ENCODE measurements around the gene GPR137. TPM values are rescaled to one million over a fixed set of nuclear protein-coding genes. Genes with fewer than 3 reads are reported as not detected.

The GPR137 gene
- total RNA-seq, 1 donor from 2014 or later: 55.9 TPM

GRCh38 chr11:64239662-64240434 is 45.8 kb upstream of the GPR137 start:
- H3K9me3 Mint-ChIP-seq: no peaks in the 10 kb centered on the region
- peak overlapping the region; percentile 95 for H3K4me3 Mint-ChIP-seq
- peak overlapping the region; percentile 81 for H3K27ac Mint-ChIP-seq (ENCODE audit: unreplicated experiment)
- no peak for DNase-seq (ENCODE audit: low read depth, low spot score)
- H3K27me3 Mint-ChIP-seq (ENCODE audit: low read depth): peaks cover 2% of the 10 kb centered on the region
- peaks cover 3% of the 10 kb centered on the region for H3K36me3 Mint-ChIP-seq (ENCODE audit: low read depth)
- TF ChIP-seq, protein P1, sequence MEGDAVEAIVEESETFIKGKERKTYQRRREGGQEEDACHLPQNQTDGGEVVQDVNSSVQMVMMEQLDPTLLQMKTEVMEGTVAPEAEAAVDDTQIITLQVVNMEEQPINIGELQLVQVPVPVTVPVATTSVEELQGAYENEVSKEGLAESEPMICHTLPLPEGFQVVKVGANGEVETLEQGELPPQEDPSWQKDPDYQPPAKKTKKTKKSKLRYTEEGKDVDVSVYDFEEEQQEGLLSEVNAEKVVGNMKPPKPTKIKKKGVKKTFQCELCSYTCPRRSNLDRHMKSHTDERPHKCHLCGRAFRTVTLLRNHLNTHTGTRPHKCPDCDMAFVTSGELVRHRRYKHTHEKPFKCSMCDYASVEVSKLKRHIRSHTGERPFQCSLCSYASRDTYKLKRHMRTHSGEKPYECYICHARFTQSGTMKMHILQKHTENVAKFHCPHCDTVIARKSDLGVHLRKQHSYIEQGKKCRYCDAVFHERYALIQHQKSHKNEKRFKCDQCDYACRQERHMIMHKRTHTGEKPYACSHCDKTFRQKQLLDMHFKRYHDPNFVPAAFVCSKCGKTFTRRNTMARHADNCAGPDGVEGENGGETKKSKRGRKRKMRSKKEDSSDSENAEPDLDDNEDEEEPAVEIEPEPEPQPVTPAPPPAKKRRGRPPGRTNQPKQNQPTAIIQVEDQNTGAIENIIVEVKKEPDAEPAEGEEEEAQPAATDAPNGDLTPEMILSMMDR (conservative IDR thresholded peaks at IDR 0.05): no peak
- H3K4me1 Mint-ChIP-seq: peaks cover 26% of the 10 kb centered on the region

GRCh38 chr11:64240435-64241240 is 45.0 kb upstream of the GPR137 start, which contains the start of gene FKBP2:
Gene FKBP2, plus strand, starts transcription at chr11:64241095. Its CDS starts 1,293 bp downstream, at chr11:64242388.
- Mint-ChIP-seq H3K27me3 (ENCODE audit: low read depth) (peaks cover 2% of the 10 kb centered on the region), H3K27ac (ENCODE audit: unreplicated experiment) (peak within 1 kb of the TSS; percentile 96), H3K4me1 (peaks cover 21% of the 10 kb centered on the region), H3K36me3 (ENCODE audit: low read depth) (peaks cover 3% of the 10 kb centered on the region), H3K4me3 (peak within 1 kb of the TSS; percentile 95), H3K9me3 (no peaks in the 10 kb centered on the region)
- DNase-seq (ENCODE audit: low read depth, low spot score): peak; percentile 93
- TF ChIP-seq, protein P1 (conservative IDR thresholded peaks at IDR 0.05): no peak

DNA sequence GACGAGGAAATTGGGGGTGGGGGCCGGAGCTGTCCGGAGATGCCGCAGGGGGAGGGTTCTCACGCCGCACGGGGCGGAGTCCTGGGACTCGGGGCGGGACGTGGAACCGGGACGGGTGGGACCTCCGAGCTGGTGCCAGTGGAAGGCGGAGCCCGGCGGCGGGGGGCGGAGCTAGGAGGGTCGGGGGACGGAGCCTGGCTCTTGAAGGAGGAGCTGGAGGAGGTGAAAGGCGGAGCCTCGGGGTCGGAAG is 44.5 kb upstream of the GPR137 start:
- peak; percentile 100 for DNase-seq (ENCODE audit: low read depth, low spot score)
- peaks cover 2% of the 10 kb centered on the region for H3K27me3 Mint-ChIP-seq (ENCODE audit: low read depth)

GRCh38 chr11:64241491-64242374 is 43.9 kb upstream of the GPR137 start:
- no peak for DNase-seq (ENCODE audit: low read depth, low spot score)
- Mint-ChIP-seq H3K9me3 (no peaks in the 10 kb centered on the region), H3K27ac (ENCODE audit: unreplicated experiment) (peak overlapping the region; percentile 96)

More for the DNA sequence above, 44.5 kb upstream of the GPR137 start:
- Mint-ChIP-seq H3K9me3 (no peaks in the 10 kb centered on the region), H3K36me3 (ENCODE audit: low read depth) (peaks cover 3% of the 10 kb centered on the region), H3K27ac (ENCODE audit: unreplicated experiment) (peak overlapping the region; percentile 96), H3K4me1 (peaks cover 21% of the 10 kb centered on the region), H3K4me3 (peak overlapping the region; percentile 95)
- TF ChIP-seq, protein P1 (conservative IDR thresholded peaks at IDR 0.05): no peak

More at GRCh38 chr11:64241491-64242374, 43.9 kb upstream of the GPR137 start:
- H3K27me3 Mint-ChIP-seq (ENCODE audit: low read depth): peaks cover 2% of the 10 kb centered on the region
- H3K36me3 Mint-ChIP-seq (ENCODE audit: low read depth): peaks cover 3% of the 10 kb centered on the region
- H3K4me1 Mint-ChIP-seq: peaks cover 21% of the 10 kb centered on the region
- H3K4me3 Mint-ChIP-seq: peak overlapping the region; percentile 95
- TF ChIP-seq, protein P1 (conservative IDR thresholded peaks at IDR 0.05): no peak

All from neural crest cell (in vitro differentiated cells).